PC-9 (cell line): ENCODE data around the gene SLC9A4. TPM values are rescaled to one million over a fixed set of nuclear protein-coding genes. Genes with fewer than 3 reads are reported as not detected.

Experiments
- BruUV-seq: library from RNA; stranded (reverse); fragments of 400-500 nt; replicated peaks from 2 replicates; lab custom pipeline; 2021; lab: Mats Ljungman, UMichigan
- CTCF ChIA-PET: fragments of 300-600 bp; sonication (Branson Sonifier 250); formaldehyde crosslinking; loops from one replicate; lab custom pipeline; 2022; ENCODE audit warnings: antibody characterized with exemption; lab: Charles Lee
- POLR2A ChIA-PET: fragments of 300-600 bp; sonication (Branson Sonifier 250); formaldehyde crosslinking; loops from one replicate; lab custom pipeline; 2022; ENCODE audit warnings: antibody characterized with exemption; ENCODE audit not compliant: unreplicated experiment; lab: Charles Lee
- DNase-seq, 2 experiments: peaks; one replicate each; pipeline versions ENCODE4 v3.0.0 to v3.0.0-alpha.2; 2015 to 2022; ENCODE audit warnings: mixed read lengths in 1 of 2
- H2AFZ ChIP-seq: fragments of 200-600 bp; sonication (generic); 2 replicates; pipeline ENCODE4 v1.8.1; 2017; ENCODE audit warnings: antibody characterized with exemption
- H3F3A ChIP-seq: fragments of 200-600 bp; sonication (generic); 2 replicates; pipeline ENCODE4 v1.8.1; 2017; ENCODE audit warnings: antibody characterized with exemption, mild to moderate bottlenecking, low read depth; ENCODE audit not compliant: insufficient read depth
- H3K27ac ChIP-seq: fragments of 200-600 bp; sonication (generic); 2 replicates; pipeline ENCODE4 v1.6.1; 2016; ENCODE audit warnings: mixed run types
- H3K27me3 ChIP-seq: fragments of 200-600 bp; sonication (generic); 2 replicates; pipeline ENCODE4 v1.6.1; 2016; ENCODE audit warnings: low read depth, mixed run types; ENCODE audit not compliant: insufficient read depth
- H3K36me3 ChIP-seq: fragments of 200-600 bp; sonication (generic); 2 replicates; pipeline ENCODE4 v1.6.1; 2016; ENCODE audit warnings: low read depth, mixed run types
- H3K4me1 ChIP-seq: fragments of 200-600 bp; sonication (generic); replicated peaks from 2 replicates; pipeline ENCODE4 v1.6.1; 2016; ENCODE audit warnings: mixed run types; ENCODE audit not compliant: insufficient read depth
- H3K4me2 ChIP-seq: fragments of 200-600 bp; sonication (generic); 2 replicates; pipeline ENCODE4 v1.6.1; 2017; ENCODE audit warnings: mixed run types
- H3K4me3 ChIP-seq: fragments of 200-600 bp; sonication (generic); 2 replicates; pipeline ENCODE4 v1.6.1; 2016; ENCODE audit warnings: mixed run types
- H3K79me2 ChIP-seq: fragments of 200-600 bp; sonication (generic); 2 replicates; pipeline ENCODE4 v1.6.1; 2017; ENCODE audit warnings: low read depth, mixed run types
- H3K9me2 ChIP-seq: fragments of 200-600 bp; sonication (generic); 2 replicates; pipeline ENCODE4 v1.8.1; 2017; ENCODE audit warnings: mild to moderate bottlenecking; ENCODE audit not compliant: insufficient read depth
- H3K9me3 ChIP-seq: fragments of 200-600 bp; sonication (generic); 2 replicates; pipeline ENCODE4 v1.8.1; 2016; ENCODE audit warnings: low read depth; ENCODE audit not compliant: insufficient read depth
- H4K20me1 ChIP-seq: fragments of 200-600 bp; sonication (generic); 2 replicates; pipeline ENCODE4 v1.8.1; 2017; ENCODE audit not compliant: insufficient read depth
- EZH2 ChIP-seq: fragments of 200-600 bp; sonication (generic); IDR thresholded peaks from 2 replicates; pipeline ENCODE4 v1.8.0; 2017; ENCODE audit warnings: antibody characterized with exemption, low read depth
- intact Hi-C: fragments of 100-400 bp; cut with micrococcal nuclease; formaldehyde crosslinking; loops from one replicate; pipeline ENCODE4 v1.10.0; 2022; ENCODE audit not compliant: unreplicated experiment
- total RNA-seq: library from RNA; stranded (reverse); gene quantifications from 2 replicates; pipeline ENCODE4 v1.2.3, GENCODE V29; 2021
- TF ChIP-seq, protein P1 (sequence below): fragments of 200-600 bp; sonication (generic); conservative IDR thresholded peaks from 2 replicates; pipeline ENCODE4 v1.6.1; 2017; ENCODE audit warnings: mixed run types, antibody characterized with exemption, mild to moderate bottlenecking, moderate library complexity

Gene SLC9A4
- total RNA-seq, 1 experiment from 2014 or later, result 0.85 TPM

GRCh38 chr2:102444233-102444632 is 28.8 kb upstream of the SLC9A4 start:
- no peak overlapping the region for H3K4me3 ChIP-seq

DNA sequence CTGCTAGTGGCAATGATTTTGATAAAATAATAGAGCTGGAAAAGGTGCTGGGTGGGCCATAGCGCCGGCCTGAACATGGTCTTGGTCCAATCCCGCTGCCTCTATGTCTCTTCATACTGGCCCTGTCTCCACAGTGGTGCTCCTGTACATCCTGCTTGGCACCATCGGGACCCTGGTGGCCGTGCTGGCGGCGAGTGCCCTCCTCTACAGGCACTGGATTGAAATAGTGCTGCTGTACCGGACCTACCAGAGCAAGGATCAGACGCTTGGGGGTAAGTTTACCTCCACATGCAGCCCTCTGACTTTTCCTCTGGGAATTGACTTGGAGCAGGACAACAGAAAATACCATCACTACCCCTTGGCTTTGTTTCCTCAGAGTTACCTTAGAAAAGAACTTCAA is 26.1 kb upstream of the SLC9A4 start:
- no peak overlapping the region for H3K27ac ChIP-seq
- TF ChIP-seq, protein P1, sequence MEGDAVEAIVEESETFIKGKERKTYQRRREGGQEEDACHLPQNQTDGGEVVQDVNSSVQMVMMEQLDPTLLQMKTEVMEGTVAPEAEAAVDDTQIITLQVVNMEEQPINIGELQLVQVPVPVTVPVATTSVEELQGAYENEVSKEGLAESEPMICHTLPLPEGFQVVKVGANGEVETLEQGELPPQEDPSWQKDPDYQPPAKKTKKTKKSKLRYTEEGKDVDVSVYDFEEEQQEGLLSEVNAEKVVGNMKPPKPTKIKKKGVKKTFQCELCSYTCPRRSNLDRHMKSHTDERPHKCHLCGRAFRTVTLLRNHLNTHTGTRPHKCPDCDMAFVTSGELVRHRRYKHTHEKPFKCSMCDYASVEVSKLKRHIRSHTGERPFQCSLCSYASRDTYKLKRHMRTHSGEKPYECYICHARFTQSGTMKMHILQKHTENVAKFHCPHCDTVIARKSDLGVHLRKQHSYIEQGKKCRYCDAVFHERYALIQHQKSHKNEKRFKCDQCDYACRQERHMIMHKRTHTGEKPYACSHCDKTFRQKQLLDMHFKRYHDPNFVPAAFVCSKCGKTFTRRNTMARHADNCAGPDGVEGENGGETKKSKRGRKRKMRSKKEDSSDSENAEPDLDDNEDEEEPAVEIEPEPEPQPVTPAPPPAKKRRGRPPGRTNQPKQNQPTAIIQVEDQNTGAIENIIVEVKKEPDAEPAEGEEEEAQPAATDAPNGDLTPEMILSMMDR, result no peak
- TF ChIP-seq EZH2, result no peak
- POLR2A ChIA-PET, result no interaction called here
- H3K79me2 ChIP-seq, result no peaks in the 10 kb centered on the region
- H3K4me2 ChIP-seq, result no peak overlapping the region
- DNase-seq, result no peak
- intact Hi-C loops, result loop anchor here (5.0 to 10.0 kb wide), 4 partner anchors 205 to 1432 kb away; no protein-coding TSS in a partner anchor
- H3K36me3 ChIP-seq, result no peaks in the 10 kb centered on the region
- H3K9me2 ChIP-seq, result no peaks in the 10 kb centered on the region
- CTCF ChIA-PET, result interaction anchor here (0.7 kb wide), 1 partner anchor 725 kb away, joined by 9 read pairs; no protein-coding TSS in a partner anchor
- no peaks in the 10 kb centered on the region for H3K27me3 ChIP-seq
- H4K20me1 ChIP-seq, result no peaks in the 10 kb centered on the region
- H3K4me1 ChIP-seq, result no peaks in the 10 kb centered on the region
- BruUV-seq, result no TSS peak
- no peak overlapping the region for H3K4me3 ChIP-seq
- H3F3A ChIP-seq, result no peaks in the 10 kb centered on the region
- H2AFZ ChIP-seq, result no peak overlapping the region
- no peaks in the 10 kb centered on the region for H3K9me3 ChIP-seq

More at GRCh38 chr2:102444233-102444632, 28.8 kb upstream of the SLC9A4 start:
- H3K9me2 ChIP-seq, result no peaks in the 10 kb centered on the region
- BruUV-seq, result no TSS peak
- intact Hi-C loops, result loop anchor here (10.0 kb wide), 3 partner anchors 279 to 1429 kb away; no protein-coding TSS in a partner anchor
- DNase-seq, result no peak
- no peaks in the 10 kb centered on the region for H3K79me2 ChIP-seq
- no peak overlapping the region for H2AFZ ChIP-seq
- H3K27me3 ChIP-seq, result no peaks in the 10 kb centered on the region
- H3K9me3 ChIP-seq, result no peaks in the 10 kb centered on the region
- no peak overlapping the region for H3K27ac ChIP-seq
- ChIA-PET CTCF (no interaction called here), POLR2A (no interaction called here)
- H3K4me1 ChIP-seq, result peaks cover 6% of the 10 kb centered on the region; the same call in 1 of the 2 replicates
- TF ChIP-seq EZH2, result no peak
- TF ChIP-seq, protein P1, result no peak
- no peaks in the 10 kb centered on the region for H3K36me3 ChIP-seq
- H3F3A ChIP-seq, result no peaks in the 10 kb centered on the region
- H4K20me1 ChIP-seq, result no peaks in the 10 kb centered on the region
- no peak overlapping the region for H3K4me2 ChIP-seq

DNA sequence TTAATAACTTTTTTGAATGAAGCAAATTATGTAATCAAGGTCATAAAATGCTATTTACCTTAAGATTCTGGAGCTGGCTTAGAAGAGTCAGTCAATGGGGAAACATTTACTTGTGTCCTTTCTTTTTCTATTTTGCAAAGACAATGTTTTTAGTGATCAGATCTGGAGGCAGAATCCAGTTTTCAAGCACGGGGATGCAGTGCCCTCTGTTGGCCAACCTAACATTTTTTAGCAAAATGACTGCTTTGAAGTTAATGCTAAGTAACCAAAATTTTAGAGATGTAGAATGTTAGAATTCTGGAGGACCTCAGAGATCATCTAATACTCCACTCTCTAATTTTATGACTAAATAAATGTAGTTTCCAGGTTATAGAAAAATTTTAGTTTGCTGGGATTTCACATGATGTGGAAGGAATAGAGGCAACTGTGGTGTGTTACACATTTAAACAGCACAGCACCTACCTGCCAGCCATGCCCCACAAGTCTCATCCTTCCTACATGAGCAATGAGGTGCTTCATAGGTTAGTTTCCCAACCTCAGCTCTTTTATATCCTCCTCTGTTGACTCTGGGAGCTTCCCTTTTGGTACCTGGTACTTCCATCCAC is 23.6 kb upstream of the SLC9A4 start:
- Histone ChIP-seq H3K27ac (no peak overlapping the region), H3K27me3 (no peaks in the 10 kb centered on the region), H3K36me3 (no peaks in the 10 kb centered on the region), H3K9me2 (no peaks in the 10 kb centered on the region), H3K9me3 (no peaks in the 10 kb centered on the region), H3F3A (no peaks in the 10 kb centered on the region), H3K4me2 (no peak overlapping the region), H2AFZ (no peak overlapping the region), H3K4me3 (no peak overlapping the region), H3K79me2 (no peaks in the 10 kb centered on the region), H4K20me1 (no peaks in the 10 kb centered on the region), H3K4me1 (no peaks in the 10 kb centered on the region)
- no peak for TF ChIP-seq EZH2
- TF ChIP-seq, protein P1, result peak; percentile 83
- intact Hi-C loops, result loop anchor here (2.0 to 10.0 kb wide), 5 partner anchors 207 to 1435 kb away; no protein-coding TSS in a partner anchor
- BruUV-seq, result no TSS peak
- ChIA-PET CTCF (no interaction called here), POLR2A (no interaction called here)
- peak in 1 of 2 experiments; percentile 41 for DNase-seq
